Stimulated activated effector memory CD8-positive, alpha-beta T cell treated with anti-CD3 and anti-CD28 coated beads, Interleukin-12 subunit alpha, Interleukin-12 subunit beta, amount 100 ng/mL, for 72 hours (primary cell): ENCODE results near the gene JKAMP.

ENCODE experiments used
- ATAC-seq: fragments of 150-1000 bp; cut with Tn5 transposase; 2 replicates; pipeline ENCODE4 v1.10.0; 2021
- DNase-seq, 2 donors: peaks; one replicate each; pipeline ENCODE4 v3.0.0; 2021 to 2022; ENCODE audit warnings: low spot score in 2 of 2
- H3K27ac Mint-ChIP-seq: one replicate; pipeline ENCODE4 v1.8.0; 2022; ENCODE audit warnings: mild to moderate bottlenecking, mixed read lengths
- H3K36me3 Mint-ChIP-seq: one replicate; pipeline ENCODE4 v1.8.0; 2022; ENCODE audit warnings: mild to moderate bottlenecking, mixed read lengths
- H3K4me1 Mint-ChIP-seq: one replicate; pipeline ENCODE4 v1.8.0; 2022; ENCODE audit warnings: mixed read lengths
- H3K4me3 Mint-ChIP-seq: one replicate; pipeline ENCODE4 v1.8.0; 2022; ENCODE audit warnings: mild to moderate bottlenecking, mixed read lengths
- H3K9me3 Mint-ChIP-seq: one replicate; pipeline ENCODE4 v1.8.0; 2022; ENCODE audit warnings: mixed read lengths

The JKAMP gene

GRCh38 chr14:59507063-59507751 lies 22.9 kb downstream of the JKAMP start:
- ATAC-seq, result peak; percentile 71

GRCh38 chr14:59507752-59508103 lies 23.4 kb downstream of the JKAMP start:
- ATAC-seq (no peak), DNase-seq (no peak)
- Mint-ChIP-seq H3K4me3 (no peak overlapping the region), H3K9me3 (no peaks in the 10 kb centered on the region), H3K36me3 (no peaks in the 10 kb centered on the region), H3K27ac (no peak overlapping the region), H3K4me1 (no peaks in the 10 kb centered on the region)

More at GRCh38 chr14:59507063-59507751, 22.9 kb downstream of the JKAMP start:
- no peaks in the 10 kb centered on the region for H3K4me1 Mint-ChIP-seq
- no peaks in the 10 kb centered on the region for H3K9me3 Mint-ChIP-seq
- no peak overlapping the region for H3K27ac Mint-ChIP-seq
- no peak overlapping the region for H3K4me3 Mint-ChIP-seq
- DNase-seq, result peak; percentile 10 to 68
- H3K36me3 Mint-ChIP-seq, result no peaks in the 10 kb centered on the region

GRCh38 chr14:59509101-59509500 lies 24.8 kb downstream of the JKAMP start:
- no peaks in the 10 kb centered on the region for H3K9me3 Mint-ChIP-seq
- H3K4me3 Mint-ChIP-seq, result no peak overlapping the region
- H3K36me3 Mint-ChIP-seq, result no peaks in the 10 kb centered on the region
- ATAC-seq, result no peak
- no peak overlapping the region for H3K27ac Mint-ChIP-seq
- DNase-seq, result no peak
- no peaks in the 10 kb centered on the region for H3K4me1 Mint-ChIP-seq

GRCh38 chr14:59510001-59510400 lies 25.7 kb downstream of the JKAMP start:
- ATAC-seq (no peak), DNase-seq (no peak)
- no peaks in the 10 kb centered on the region for H3K36me3 Mint-ChIP-seq
- no peak overlapping the region for H3K27ac Mint-ChIP-seq
- H3K9me3 Mint-ChIP-seq, result no peaks in the 10 kb centered on the region
- no peaks in the 10 kb centered on the region for H3K4me1 Mint-ChIP-seq
- H3K4me3 Mint-ChIP-seq, result no peak overlapping the region

GRCh38 chr14:59510966-59511365 lies 26.6 kb downstream of the JKAMP start:
- Mint-ChIP-seq H3K4me1 (no peaks in the 10 kb centered on the region), H3K36me3 (no peaks in the 10 kb centered on the region), H3K9me3 (peaks cover under 1% of the 10 kb centered on the region), H3K4me3 (no peak overlapping the region), H3K27ac (no peak overlapping the region)
- DNase-seq (no peak), ATAC-seq (no peak)

- Mint-ChIP-seq H3K36me3 (no peaks in the 10 kb centered on the region), H3K4me1 (no peaks in the 10 kb centered on the region), H3K27ac (no peak overlapping the region), H3K9me3 (peaks cover 3% of the 10 kb centered on the region), H3K4me3 (no peak overlapping the region)
- DNase-seq, result no peak
- ATAC-seq, result no peak
Measured at GRCh38 chr14:59511916-59512575, 27.7 kb downstream of the JKAMP start.

- ATAC-seq (no peak), DNase-seq (no peak)
- Mint-ChIP-seq H3K36me3 (no peaks in the 10 kb centered on the region), H3K4me1 (no peaks in the 10 kb centered on the region), H3K27ac (no peak overlapping the region), H3K9me3 (peaks cover 3% of the 10 kb centered on the region), H3K4me3 (no peak overlapping the region)
Measured at GRCh38 chr14:59520224-59520623, 35.9 kb downstream of the JKAMP start.

GRCh38 chr14:59529189-59529588 lies 44.9 kb downstream of the JKAMP start:
- H3K4me1 Mint-ChIP-seq, result no peaks in the 10 kb centered on the region
- ATAC-seq, result no peak
- H3K9me3 Mint-ChIP-seq, result peaks cover 3% of the 10 kb centered on the region
- no peak for DNase-seq
- no peak overlapping the region for H3K4me3 Mint-ChIP-seq
- H3K36me3 Mint-ChIP-seq, result no peaks in the 10 kb centered on the region
- H3K27ac Mint-ChIP-seq, result no peak overlapping the region

- H3K27ac Mint-ChIP-seq, result no peak overlapping the region
- H3K36me3 Mint-ChIP-seq, result no peaks in the 10 kb centered on the region
- peaks cover 3% of the 10 kb centered on the region for H3K9me3 Mint-ChIP-seq
- no peaks in the 10 kb centered on the region for H3K4me1 Mint-ChIP-seq
- DNase-seq (no peak), ATAC-seq (no peak)
- no peak overlapping the region for H3K4me3 Mint-ChIP-seq
Measured at GRCh38 chr14:59530349-59530748, 46.0 kb downstream of the JKAMP start.

- no peak overlapping the region for H3K27ac Mint-ChIP-seq
- no peak overlapping the region for H3K4me3 Mint-ChIP-seq
- H3K9me3 Mint-ChIP-seq, result peaks cover 3% of the 10 kb centered on the region
- H3K36me3 Mint-ChIP-seq, result no peaks in the 10 kb centered on the region
- H3K4me1 Mint-ChIP-seq, result no peaks in the 10 kb centered on the region
- ATAC-seq, result no peak
- no peak for DNase-seq
Measured at GRCh38 chr14:59532419-59532818, 48.1 kb downstream of the JKAMP start.

- Mint-ChIP-seq H3K27ac (no peak overlapping the region), H3K9me3 (no peaks in the 10 kb centered on the region), H3K4me3 (no peak overlapping the region), H3K36me3 (no peaks in the 10 kb centered on the region), H3K4me1 (no peaks in the 10 kb centered on the region)
- DNase-seq (no peak), ATAC-seq (no peak)
Measured at GRCh38 chr14:59534361-59534987, 50.2 kb downstream of the JKAMP start.

- no peak overlapping the region for H3K27ac Mint-ChIP-seq
- H3K4me1 Mint-ChIP-seq, result no peaks in the 10 kb centered on the region
- no peaks in the 10 kb centered on the region for H3K9me3 Mint-ChIP-seq
- DNase-seq, result no peak
- no peak for ATAC-seq
- no peak overlapping the region for H3K4me3 Mint-ChIP-seq
- H3K36me3 Mint-ChIP-seq, result no peaks in the 10 kb centered on the region
Measured at GRCh38 chr14:59537476-59537875, 53.2 kb downstream of the JKAMP start.

GRCh38 chr14:59538936-59539335 lies 54.6 kb downstream of the JKAMP start:
- Mint-ChIP-seq H3K4me3 (no peak overlapping the region), H3K36me3 (no peaks in the 10 kb centered on the region), H3K4me1 (no peaks in the 10 kb centered on the region), H3K27ac (no peak overlapping the region), H3K9me3 (no peaks in the 10 kb centered on the region)
- ATAC-seq (no peak), DNase-seq (no peak)

GRCh38 chr14:59540852-59541251 lies 56.5 kb downstream of the JKAMP start:
- no peak for DNase-seq
- no peak for ATAC-seq
- Mint-ChIP-seq H3K4me1 (no peaks in the 10 kb centered on the region), H3K9me3 (no peaks in the 10 kb centered on the region), H3K27ac (no peak overlapping the region), H3K36me3 (no peaks in the 10 kb centered on the region), H3K4me3 (no peak overlapping the region)

GRCh38 chr14:59541731-59542130 lies 57.4 kb downstream of the JKAMP start:
- Mint-ChIP-seq H3K36me3 (no peaks in the 10 kb centered on the region), H3K4me1 (no peaks in the 10 kb centered on the region), H3K27ac (no peak overlapping the region), H3K4me3 (no peak overlapping the region), H3K9me3 (no peaks in the 10 kb centered on the region)
- DNase-seq, result no peak
- ATAC-seq, result no peak

- no peaks in the 10 kb centered on the region for H3K9me3 Mint-ChIP-seq
- DNase-seq (no peak), ATAC-seq (no peak)
- H3K27ac Mint-ChIP-seq, result no peak overlapping the region
- no peak overlapping the region for H3K4me3 Mint-ChIP-seq
- no peaks in the 10 kb centered on the region for H3K36me3 Mint-ChIP-seq
- no peaks in the 10 kb centered on the region for H3K4me1 Mint-ChIP-seq
Measured at GRCh38 chr14:59543873-59544272, 59.6 kb downstream of the JKAMP start.
